ENCODE data around the gene CACNA1D. TPM values are rescaled to one million over a fixed set of nuclear protein-coding genes. Genes with fewer than 3 reads are reported as not detected.

Gene CACNA1D
- total RNA-seq, 4 donors from 2014 or later = 12.7 to 98.9 (median 25.0) TPM

GRCh38 chr3:53733446-53733845 lies 239.0 kb downstream of the CACNA1D start:
- intact Hi-C loops (cut with DNase I; ENCODE audit: low total_unique reads) = no loop called here
- H3K4me1 ChIP-seq = peaks cover 0 to 3% (median 0%) of the 10 kb centered on the region in 4 donors

DNA sequence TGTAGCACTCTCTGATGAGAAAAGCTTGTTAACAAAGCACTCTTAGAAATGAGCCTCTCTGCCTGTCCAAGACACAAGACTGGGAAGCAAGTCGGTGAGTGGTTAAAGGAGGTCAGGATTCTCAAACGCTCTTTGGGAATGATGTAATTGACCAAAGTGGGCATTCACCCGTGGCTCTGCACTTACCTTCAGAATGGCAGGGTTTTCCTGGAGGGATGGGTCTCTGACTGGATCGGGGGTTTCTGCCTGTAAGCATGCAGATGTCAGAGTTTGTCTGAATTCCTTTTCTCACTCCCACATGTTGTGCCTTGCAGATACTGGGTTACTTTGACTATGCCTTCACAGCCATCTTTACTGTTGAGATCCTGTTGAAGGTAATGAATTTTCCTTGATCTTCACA lies 245.6 kb downstream of the CACNA1D start:
- Histone ChIP-seq H3K9me3 (no peaks in the 10 kb centered on the region), H3K27me3 (no peaks in the 10 kb centered on the region), H3K36me3 (no peaks in the 10 kb centered on the region), H3K4me1 (no peaks in the 10 kb centered on the region), H3K4me3 (no peak overlapping the region), H3K27ac (no peak overlapping the region)
- TF ChIP-seq CTCF (IDR thresholded peaks at IDR 0.05) (no peak), POLR2A (IDR thresholded peaks at IDR 0.05) (no peak), POLR2AphosphoS5 (IDR thresholded peaks at IDR 0.05) (no peak), EP300 (IDR thresholded peaks at IDR 0.05; ENCODE audit: low read depth) (no peak)
- in situ Hi-C loops (cut with MboI; ENCODE audit: low pct_ligation_motif_present in 1 of 4, low pct_unique_long_range_greater_than_20kb in 1 of 4, low sequenced_read_pairs in 3 of 4) (no loop called here), intact Hi-C loops (cut with DNase I; ENCODE audit: low total_unique reads) (no loop called here)
- DNase-seq = no peak
- WGBS, 2 donors (ENCODE audit: low coverage in 1 of 2) = 69% methylated on average over 4 of the region's 4 CpGs; no CpG with 5 or more reads in 1 of the 2 donors

More at GRCh38 chr3:53733446-53733845, 239.0 kb downstream of the CACNA1D start:
- H3K9me3 ChIP-seq = no peaks in the 10 kb centered on the region
- H3K27ac ChIP-seq = no peak overlapping the region
- DNase-seq = no peak
- in situ Hi-C loops (cut with MboI; ENCODE audit: low pct_ligation_motif_present in 1 of 4, low pct_unique_long_range_greater_than_20kb in 1 of 4, low sequenced_read_pairs in 3 of 4) = no loop called here
- no peak overlapping the region for H3K4me3 ChIP-seq
- TF ChIP-seq POLR2A (IDR thresholded peaks at IDR 0.05) (no peak), CTCF (IDR thresholded peaks at IDR 0.05) (no peak), EP300 (IDR thresholded peaks at IDR 0.05; ENCODE audit: low read depth) (no peak), POLR2AphosphoS5 (IDR thresholded peaks at IDR 0.05) (no peak)
- WGBS, 2 donors (ENCODE audit: low coverage in 1 of 2) = 8 to 46% methylated on average over 1 of the region's 1 CpG
- H3K27me3 ChIP-seq = no peaks in the 10 kb centered on the region
- no peaks in the 10 kb centered on the region for H3K36me3 ChIP-seq

- no peaks in the 10 kb centered on the region for H3K9me3 ChIP-seq
- in situ Hi-C loops (cut with MboI; ENCODE audit: low pct_ligation_motif_present in 1 of 4, low pct_unique_long_range_greater_than_20kb in 1 of 4, low sequenced_read_pairs in 3 of 4) = no loop called here
- WGBS, 2 donors (ENCODE audit: low coverage in 1 of 2) = 80 to 91% methylated on average over 1 to 4 of the region's 4 CpGs
- no peak for DNase-seq
- H3K4me3 ChIP-seq = no peak overlapping the region
- intact Hi-C loops (cut with DNase I; ENCODE audit: low total_unique reads) = no loop called here
- no peaks in the 10 kb centered on the region for H3K4me1 ChIP-seq
- no peaks in the 10 kb centered on the region for H3K27me3 ChIP-seq
- H3K27ac ChIP-seq = no peak overlapping the region
- no peak for TF ChIP-seq CTCF (IDR thresholded peaks at IDR 0.05)
- no peak for TF ChIP-seq EP300 (IDR thresholded peaks at IDR 0.05; ENCODE audit: low read depth)
- TF ChIP-seq POLR2A (IDR thresholded peaks at IDR 0.05) = no peak
- no peak for TF ChIP-seq POLR2AphosphoS5 (IDR thresholded peaks at IDR 0.05)
- no peaks in the 10 kb centered on the region for H3K36me3 ChIP-seq
Observed at GRCh38 chr3:53740956-53741355, 246.5 kb downstream of the CACNA1D start.

GRCh38 chr3:53744351-53744750 lies 249.9 kb downstream of the CACNA1D start:
- Histone ChIP-seq H3K36me3 (no peaks in the 10 kb centered on the region), H3K27ac (no peak overlapping the region), H3K9me3 (no peaks in the 10 kb centered on the region), H3K4me1 (no peaks in the 10 kb centered on the region), H3K4me3 (no peak overlapping the region), H3K27me3 (no peaks in the 10 kb centered on the region)
- WGBS, 2 donors (ENCODE audit: low coverage in 1 of 2) = 50% methylated on average over 8 of the region's 8 CpGs; no CpG with 5 or more reads in 1 of the 2 donors
- in situ Hi-C loops (cut with MboI; ENCODE audit: low pct_ligation_motif_present in 1 of 4, low pct_unique_long_range_greater_than_20kb in 1 of 4, low sequenced_read_pairs in 3 of 4) (no loop called here), intact Hi-C loops (cut with DNase I; ENCODE audit: low total_unique reads) (no loop called here)
- no peak for TF ChIP-seq POLR2A (IDR thresholded peaks at IDR 0.05)
- peak in 1 of 5 experiments; percentile 4 for TF ChIP-seq CTCF (IDR thresholded peaks at IDR 0.05)
- no peak for TF ChIP-seq EP300 (IDR thresholded peaks at IDR 0.05; ENCODE audit: low read depth)
- no peak for TF ChIP-seq POLR2AphosphoS5 (IDR thresholded peaks at IDR 0.05)
- peak; percentile 44 for DNase-seq
